Measurements from ENCODE around the gene RANBP10.

GRCh38 chr16:67834242-67834614 is 27.9 kb upstream of the RANBP10 start:
- TF ChIP-seq, protein P1, sequence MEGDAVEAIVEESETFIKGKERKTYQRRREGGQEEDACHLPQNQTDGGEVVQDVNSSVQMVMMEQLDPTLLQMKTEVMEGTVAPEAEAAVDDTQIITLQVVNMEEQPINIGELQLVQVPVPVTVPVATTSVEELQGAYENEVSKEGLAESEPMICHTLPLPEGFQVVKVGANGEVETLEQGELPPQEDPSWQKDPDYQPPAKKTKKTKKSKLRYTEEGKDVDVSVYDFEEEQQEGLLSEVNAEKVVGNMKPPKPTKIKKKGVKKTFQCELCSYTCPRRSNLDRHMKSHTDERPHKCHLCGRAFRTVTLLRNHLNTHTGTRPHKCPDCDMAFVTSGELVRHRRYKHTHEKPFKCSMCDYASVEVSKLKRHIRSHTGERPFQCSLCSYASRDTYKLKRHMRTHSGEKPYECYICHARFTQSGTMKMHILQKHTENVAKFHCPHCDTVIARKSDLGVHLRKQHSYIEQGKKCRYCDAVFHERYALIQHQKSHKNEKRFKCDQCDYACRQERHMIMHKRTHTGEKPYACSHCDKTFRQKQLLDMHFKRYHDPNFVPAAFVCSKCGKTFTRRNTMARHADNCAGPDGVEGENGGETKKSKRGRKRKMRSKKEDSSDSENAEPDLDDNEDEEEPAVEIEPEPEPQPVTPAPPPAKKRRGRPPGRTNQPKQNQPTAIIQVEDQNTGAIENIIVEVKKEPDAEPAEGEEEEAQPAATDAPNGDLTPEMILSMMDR (conservative IDR thresholded peaks at IDR 0.05; ENCODE audit: low read depth in 2 of 2), result no peak
- TF ChIP-seq, protein P2, sequence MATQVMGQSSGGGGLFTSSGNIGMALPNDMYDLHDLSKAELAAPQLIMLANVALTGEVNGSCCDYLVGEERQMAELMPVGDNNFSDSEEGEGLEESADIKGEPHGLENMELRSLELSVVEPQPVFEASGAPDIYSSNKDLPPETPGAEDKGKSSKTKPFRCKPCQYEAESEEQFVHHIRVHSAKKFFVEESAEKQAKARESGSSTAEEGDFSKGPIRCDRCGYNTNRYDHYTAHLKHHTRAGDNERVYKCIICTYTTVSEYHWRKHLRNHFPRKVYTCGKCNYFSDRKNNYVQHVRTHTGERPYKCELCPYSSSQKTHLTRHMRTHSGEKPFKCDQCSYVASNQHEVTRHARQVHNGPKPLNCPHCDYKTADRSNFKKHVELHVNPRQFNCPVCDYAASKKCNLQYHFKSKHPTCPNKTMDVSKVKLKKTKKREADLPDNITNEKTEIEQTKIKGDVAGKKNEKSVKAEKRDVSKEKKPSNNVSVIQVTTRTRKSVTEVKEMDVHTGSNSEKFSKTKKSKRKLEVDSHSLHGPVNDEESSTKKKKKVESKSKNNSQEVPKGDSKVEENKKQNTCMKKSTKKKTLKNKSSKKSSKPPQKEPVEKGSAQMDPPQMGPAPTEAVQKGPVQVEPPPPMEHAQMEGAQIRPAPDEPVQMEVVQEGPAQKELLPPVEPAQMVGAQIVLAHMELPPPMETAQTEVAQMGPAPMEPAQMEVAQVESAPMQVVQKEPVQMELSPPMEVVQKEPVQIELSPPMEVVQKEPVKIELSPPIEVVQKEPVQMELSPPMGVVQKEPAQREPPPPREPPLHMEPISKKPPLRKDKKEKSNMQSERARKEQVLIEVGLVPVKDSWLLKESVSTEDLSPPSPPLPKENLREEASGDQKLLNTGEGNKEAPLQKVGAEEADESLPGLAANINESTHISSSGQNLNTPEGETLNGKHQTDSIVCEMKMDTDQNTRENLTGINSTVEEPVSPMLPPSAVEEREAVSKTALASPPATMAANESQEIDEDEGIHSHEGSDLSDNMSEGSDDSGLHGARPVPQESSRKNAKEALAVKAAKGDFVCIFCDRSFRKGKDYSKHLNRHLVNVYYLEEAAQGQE (IDR thresholded peaks at IDR 0.05; ENCODE audit: unreplicated experiment), result no peak
- TF ChIP-seq EZH2 (IDR thresholded peaks at IDR 0.05; ENCODE audit: low read depth, unreplicated experiment) (no peak), POLR2AphosphoS5 (IDR thresholded peaks at IDR 0.05; ENCODE audit: low read depth) (no peak), EZH2phosphoT487 (IDR thresholded peaks at IDR 0.05; ENCODE audit: unreplicated experiment) (no peak)
